K562 (cell line): Measurements from ENCODE around the gene ATP2A3. TPM values are rescaled to one million over a fixed set of nuclear protein-coding genes. Genes with fewer than 3 reads are reported as not detected.

Experiments used
- ATAC-seq: fragments of 200-7000 bp; cut with Tn5 transposase; 3 replicates; pipeline ENCODE4 v1.9.1; 2020; ENCODE audit warnings: moderate library complexity
- BruUV-seq: library from RNA; stranded (reverse); fragments of 400-500 nt; replicated peaks from 2 replicates; lab custom pipeline; 2021; lab: Mats Ljungman, UMichigan
- CTCF ChIA-PET: fragments of 300-600 bp; formaldehyde crosslinking; extraction: SDS; loops from one replicate; lab custom pipeline; 2021; ENCODE audit warnings: low intra/inter-chr PET ratio; lab: Yijun Ruan, JAX
- POLR2A ChIA-PET: fragments of 300-600, 350-650 bp; sonication (Branson Sonifier 250); formaldehyde crosslinking; extraction: SDS; loops from one replicate; lab custom pipeline; 2021; ENCODE audit warnings: antibody characterized with exemption, inconsistent platforms; lab: Yijun Ruan, JAX
- DNase-seq, 4 experiments: peaks; one replicate each; pipeline versions ENCODE4 v3.0.0 to v3.0.0-alpha.2; 2011 to 2018; ENCODE audit warnings: low spot score in 3 of 4, mixed read lengths in 3 of 4; ENCODE audit errors: extremely low read depth in 1 of 4
- FAIRE-seq: peaks from 2 replicates; lab custom pipeline; 2011; peaks lifted over from hg19 to GRCh38; lab: Jason Lieb, UNC
- H2AFZ ChIP-seq: 2 replicates; pipeline ENCODE4 v1.6.0; 2011; ENCODE audit warnings: low read depth, low read length, control low read depth, inconsistent platforms
- H3K27ac ChIP-seq: fragments of 200-600 bp; 3 replicates; pipeline ENCODE4 v1.8.0; 2011; ENCODE audit warnings: low read depth, mild to moderate bottlenecking, control low read depth, inconsistent platforms, low read length, moderate library complexity, mixed read lengths; ENCODE audit errors: extremely low read depth
- H3K27me3 ChIP-seq, 2 experiments: fragments of 300-600 bp in 1 of 2; 2 replicates in 1 of 2; 3 replicates in 1 of 2; pipeline versions ENCODE4 v1.6.0 to v1.8.0; 2011; ENCODE audit warnings: inconsistent platforms in 2 of 2, low read length in 2 of 2, mild to moderate bottlenecking in 1 of 2, mixed read lengths in 1 of 2, moderate library complexity in 1 of 2; ENCODE audit not compliant: control insufficient read depth in 2 of 2, insufficient read depth in 2 of 2
- H3K36me3 ChIP-seq: fragments of 300-600 bp; 3 replicates; pipeline ENCODE4 v1.8.0; 2011; ENCODE audit warnings: mild to moderate bottlenecking, low read length, inconsistent platforms; ENCODE audit not compliant: control insufficient read depth, insufficient read depth
- H3K4me1 ChIP-seq, 2 experiments: fragments of 200-600 bp in 1 of 2; replicated peaks in 1 of 2; 2 replicates in 1 of 2; 3 replicates in 1 of 2; pipeline versions ENCODE4 v1.5.1 to v1.8.0; 2011; ENCODE audit warnings: inconsistent platforms in 2 of 2, low read length in 2 of 2, mild to moderate bottlenecking in 1 of 2, mixed read lengths in 1 of 2, moderate library complexity in 1 of 2; ENCODE audit not compliant: control insufficient read depth in 2 of 2, insufficient read depth in 2 of 2
- H3K4me2 ChIP-seq: 2 replicates; pipeline ENCODE4 v1.6.1; 2011; ENCODE audit warnings: low read length, control low read depth, inconsistent platforms, mixed read lengths; ENCODE audit not compliant: insufficient read depth
- H3K4me3 ChIP-seq: fragments of 200-600 bp; sonication (generic), shearing (Covaris generic); 2 replicates; pipeline ENCODE4 v1.5.1; 2016; ENCODE audit warnings: control low read depth, inconsistent platforms
- H3K79me2 ChIP-seq: fragments of 200-600 bp; 3 replicates; pipeline ENCODE4 v1.8.0; 2011; ENCODE audit warnings: low read length, inconsistent platforms; ENCODE audit not compliant: control insufficient read depth, insufficient read depth
- H3K9ac ChIP-seq, 2 experiments: 2 replicates each; pipeline versions ENCODE4 v1.6.0 to v1.6.1; 2011; ENCODE audit warnings: low read depth in 2 of 2, low read length in 2 of 2, control low read depth in 1 of 2, inconsistent platforms in 1 of 2, mild to moderate bottlenecking in 1 of 2, mixed read lengths in 1 of 2; ENCODE audit not compliant: insufficient read depth in 1 of 2
- H3K9me1 ChIP-seq: one replicate; pipeline ENCODE4 v1.6.0; 2011; ENCODE audit warnings: inconsistent platforms, mild to moderate bottlenecking, low read length, moderate library complexity; ENCODE audit not compliant: control insufficient read depth, insufficient read depth
- H3K9me3 ChIP-seq: replicated peaks from 2 replicates; pipeline ENCODE4 v1.5.1; 2011; ENCODE audit warnings: low read depth, low read length, inconsistent platforms; ENCODE audit not compliant: control insufficient read depth, insufficient read depth
- H4K20me1 ChIP-seq: replicated peaks from 2 replicates; pipeline ENCODE4 v1.6.1; 2011; ENCODE audit warnings: low read length, inconsistent platforms, mixed read lengths; ENCODE audit not compliant: control insufficient read depth, insufficient read depth
- HNRNPH1 ChIP-seq: fragments of 200-400 bp; formaldehyde crosslinking; optimal IDR thresholded peaks from 2 replicates; pipeline ENCODE3; 2017; ENCODE audit warnings: low read depth, mild to moderate bottlenecking, low read length, moderate library complexity
- NR1H2 ChIP-seq: sonication (generic); formaldehyde crosslinking; IDR thresholded peaks from 2 replicates; pipeline ENCODE4 v1.4.0; 2020; ENCODE audit warnings: mild to moderate bottlenecking, missing genetic modification reagents
- TRIM24 ChIP-seq, 2 experiments: fragments of 450-650 bp; IDR thresholded peaks; 2 replicates each; pipeline ENCODE4 v1.6.1; 2016
- ZNF212 ChIP-seq: fragments of 450-650 bp; formaldehyde crosslinking; IDR thresholded peaks from 2 replicates; pipeline ENCODE4 v1.4.0; 2020; ENCODE audit warnings: mild to moderate bottlenecking
- ZNF324 ChIP-seq: fragments of 250-450 bp; sonication (Bioruptor Pico); IDR thresholded peaks from 2 replicates; pipeline ENCODE4 v1.4.0; 2020; ENCODE audit warnings: mild to moderate bottlenecking
- WGBS: fragments of 100-300 bp; shearing (Covaris generic); methylation state at CpG from one replicate; pipeline ENCODE4 v1.1.6; 2016; ENCODE audit warnings: low coverage, mixed read lengths; ENCODE audit not compliant: insufficient coverage; ENCODE audit errors: missing lambda C conversion rate; 5-methylcytosine and 5-hydroxymethylcytosine counted together
- in situ Hi-C: fragments of 300-500 bp; cut with MboI; formaldehyde crosslinking; loops from 4 replicates; pipeline ENCODE4 v1.15.0; 2018; ENCODE audit warnings: inconsistent platforms, mixed read lengths
- intact Hi-C: fragments of 100-400 bp; cut with micrococcal nuclease; formaldehyde crosslinking; loops from 2 replicates; pipeline ENCODE4 v1.14.2; 2022
- polyA plus RNA-seq, 8 experiments: library from polyadenylated mRNA; depleted of rRNA in 4 of 8; stranded (reverse) in 5 of 8; unstranded in 3 of 8; fragments of >200 nt; fragmentation: Nextera tagmentation in 2 of 8; fragmentation: Illumina TruSeq in 1 of 8; extraction: Ambion mirVana in 2 of 8; extraction: Trizol in 1 of 8; gene quantifications; 2 replicates each; pipeline versions ENCODE4 v1.2.1 to v1.2.3, GENCODE V29; 2011 to 2014; ENCODE audit warnings: inconsistent platforms in 1 of 8, missing spikeins in 1 of 8
- total RNA-seq, 7 experiments: library from RNA; depleted of rRNA in 6 of 7; stranded (reverse); fragments of >200 nt in 6 of 7; fragmentation: Illumina TruSeq in 2 of 7; extraction: Trizol in 2 of 7; gene quantifications; 2 replicates each; pipeline versions ENCODE4 v1.2.1 to v1.2.3, GENCODE V29; 2011 to 2021; ENCODE audit warnings: low replicate concordance in 1 of 7
- TF ChIP-seq, protein P1 (sequence below): fragments of 450-650 bp; formaldehyde crosslinking; conservative IDR thresholded peaks from 2 replicates; pipeline ENCODE4 v1.4.0; 2022; ENCODE audit warnings: mild to moderate bottlenecking, missing genetic modification characterization
- TF ChIP-seq, protein P2 (sequence below): fragments of 250-450 bp; sonication (Bioruptor Pico); IDR thresholded peaks from 2 replicates; pipeline ENCODE4 v1.4.0; 2020; ENCODE audit warnings: mild to moderate bottlenecking

The ATP2A3 gene
- total and polyA plus RNA-seq, 9 of the 15 experiments (the other 6 are each of a cell fraction or from before 2014, with no cell fraction given) = 0.65 to 103 (median 31.3) TPM

DNA sequence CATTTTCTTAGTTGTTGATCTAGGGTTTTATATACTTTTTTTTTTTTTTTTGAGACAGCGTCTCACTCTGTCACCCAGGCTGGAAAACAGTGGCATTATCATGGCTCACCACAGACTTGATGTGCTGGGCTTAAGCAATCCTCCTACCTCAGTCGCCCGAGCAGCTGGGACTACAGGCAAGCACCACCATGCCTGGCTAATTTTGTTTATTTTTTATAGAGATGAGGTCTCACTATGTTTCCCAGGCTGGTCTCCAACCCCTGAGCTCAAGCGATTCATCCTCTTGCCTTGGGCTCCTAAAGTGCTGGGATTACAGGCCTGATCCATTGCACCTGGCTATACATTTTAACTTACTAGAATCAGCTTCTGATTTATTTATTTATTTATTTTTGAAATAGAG is 34.2 kb upstream of the ATP2A3 start (continued):
- TF ChIP-seq, protein P1, sequence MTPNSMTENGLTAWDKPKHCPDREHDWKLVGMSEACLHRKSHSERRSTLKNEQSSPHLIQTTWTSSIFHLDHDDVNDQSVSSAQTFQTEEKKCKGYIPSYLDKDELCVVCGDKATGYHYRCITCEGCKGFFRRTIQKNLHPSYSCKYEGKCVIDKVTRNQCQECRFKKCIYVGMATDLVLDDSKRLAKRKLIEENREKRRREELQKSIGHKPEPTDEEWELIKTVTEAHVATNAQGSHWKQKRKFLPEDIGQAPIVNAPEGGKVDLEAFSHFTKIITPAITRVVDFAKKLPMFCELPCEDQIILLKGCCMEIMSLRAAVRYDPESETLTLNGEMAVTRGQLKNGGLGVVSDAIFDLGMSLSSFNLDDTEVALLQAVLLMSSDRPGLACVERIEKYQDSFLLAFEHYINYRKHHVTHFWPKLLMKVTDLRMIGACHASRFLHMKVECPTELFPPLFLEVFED (CRISPR knock-in tag) = no peak

DNA sequence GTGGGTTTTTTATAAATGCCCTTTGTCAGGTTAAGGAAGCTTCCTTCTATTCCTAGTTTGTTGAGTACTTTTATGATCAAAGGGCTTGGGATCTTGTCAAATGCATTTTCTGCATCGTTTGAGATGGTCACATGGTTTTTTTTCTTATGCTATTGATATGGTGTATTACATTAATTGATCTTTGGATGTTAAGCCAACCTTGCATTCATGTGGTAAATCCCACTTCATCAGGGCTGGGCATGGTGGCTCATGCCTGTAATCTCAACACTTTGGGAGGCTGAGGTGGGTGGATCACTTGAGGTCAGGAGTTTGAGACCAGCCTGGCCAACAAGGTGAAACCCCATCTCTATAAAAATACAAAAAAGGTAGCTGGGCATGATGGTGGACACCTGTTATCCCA is 30.8 kb upstream of the ATP2A3 start:
- in situ Hi-C loops = no loop called here
- Histone ChIP-seq H3K9me3 (no peaks in the 10 kb centered on the region), H4K20me1 (no peaks in the 10 kb centered on the region), H3K9me1 (no peaks in the 10 kb centered on the region), H3K4me2 (no peak overlapping the region), H3K4me1 (no peaks in the 10 kb centered on the region; a peak in 2 of 5 replicates), H3K36me3 (no peaks in the 10 kb centered on the region), H3K27me3 (no peaks in the 10 kb centered on the region), H3K79me2 (no peaks in the 10 kb centered on the region), H3K9ac (no peak overlapping the region), H2AFZ (no peak overlapping the region), H3K4me3 (no peak overlapping the region), H3K27ac (no peak overlapping the region)
- ATAC-seq (no peak), FAIRE-seq (no peak), DNase-seq (no peak)
- TF ChIP-seq TRIM24 (IDR thresholded peaks at IDR 0.05) = 0 out of 4 replicates have a peak, but pooled peaks of 1 of the 2 experiments have one; percentile 10
- TF ChIP-seq NR1H2 (CRISPR knock-in tag) = no peak
- TF ChIP-seq, protein P2, sequence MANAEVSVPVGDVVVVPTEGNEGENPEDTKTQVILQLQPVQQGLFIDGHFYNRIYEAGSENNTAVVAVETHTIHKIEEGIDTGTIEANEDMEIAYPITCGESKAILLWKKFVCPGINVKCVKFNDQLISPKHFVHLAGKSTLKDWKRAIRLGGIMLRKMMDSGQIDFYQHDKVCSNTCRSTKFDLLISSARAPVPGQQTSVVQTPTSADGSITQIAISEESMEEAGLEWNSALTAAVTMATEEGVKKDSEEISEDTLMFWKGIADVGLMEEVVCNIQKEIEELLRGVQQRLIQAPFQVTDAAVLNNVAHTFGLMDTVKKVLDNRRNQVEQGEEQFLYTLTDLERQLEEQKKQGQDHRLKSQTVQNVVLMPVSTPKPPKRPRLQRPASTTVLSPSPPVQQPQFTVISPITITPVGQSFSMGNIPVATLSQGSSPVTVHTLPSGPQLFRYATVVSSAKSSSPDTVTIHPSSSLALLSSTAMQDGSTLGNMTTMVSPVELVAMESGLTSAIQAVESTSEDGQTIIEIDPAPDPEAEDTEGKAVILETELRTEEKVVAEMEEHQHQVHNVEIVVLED (CRISPR knock-in tag) = no peak
- TF ChIP-seq ZNF212 (CRISPR knock-in tag) = no peak
- TF ChIP-seq ZNF324 (CRISPR knock-in tag) = peak; percentile 95
- no peak for TF ChIP-seq HNRNPH1
- ChIA-PET POLR2A (no interaction called here), CTCF (no interaction called here)
- 0% methylated on average over 1 of the region's 1 CpG for WGBS
- intact Hi-C loops = no loop called here
- no TSS peak for BruUV-seq
